ENCODE data around the gene MAST4.

DNA sequence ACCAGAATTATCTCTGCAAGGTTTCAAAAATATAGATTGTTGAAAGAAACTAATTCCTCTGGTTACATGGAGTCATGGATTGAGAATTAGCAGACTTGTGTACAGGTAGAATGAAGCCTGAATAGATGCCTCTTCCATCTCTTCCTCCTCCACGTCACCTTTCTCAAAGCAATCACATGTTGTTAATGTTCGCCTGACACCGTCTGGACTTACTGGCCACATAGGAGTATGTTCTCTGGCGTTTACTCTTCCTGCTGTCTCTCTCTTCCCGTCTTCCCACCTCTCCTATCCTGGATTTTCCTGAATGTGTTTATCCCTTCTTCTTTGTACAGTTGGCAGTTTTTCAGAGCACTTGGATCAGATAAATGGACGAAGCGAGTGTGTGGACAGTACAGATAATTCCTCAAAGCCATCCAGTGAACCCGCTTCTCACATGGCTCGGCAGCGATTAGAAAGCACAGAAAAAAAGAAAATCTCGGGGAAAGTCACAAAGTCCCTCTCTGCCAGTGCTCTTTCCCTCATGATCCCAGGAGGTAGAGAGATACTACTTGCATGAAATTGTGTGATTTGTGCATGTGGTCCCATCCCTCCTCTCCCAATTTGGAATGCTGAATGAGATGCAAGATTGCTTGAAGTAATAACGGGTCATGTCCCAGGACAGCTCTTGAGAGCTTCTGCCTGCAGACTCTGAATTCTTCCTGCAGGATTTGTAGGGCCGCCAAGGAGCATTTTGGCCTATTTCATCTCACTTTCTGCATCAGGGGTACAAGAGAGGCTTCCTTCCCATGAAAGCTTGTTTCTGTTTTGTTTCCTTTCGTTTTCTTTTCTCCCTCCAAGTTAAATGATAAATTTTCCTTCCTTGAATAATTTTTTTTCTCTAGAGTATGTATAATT lies 553.1 kb downstream of the MAST4 start:
- TF ChIP-seq, protein P1, sequence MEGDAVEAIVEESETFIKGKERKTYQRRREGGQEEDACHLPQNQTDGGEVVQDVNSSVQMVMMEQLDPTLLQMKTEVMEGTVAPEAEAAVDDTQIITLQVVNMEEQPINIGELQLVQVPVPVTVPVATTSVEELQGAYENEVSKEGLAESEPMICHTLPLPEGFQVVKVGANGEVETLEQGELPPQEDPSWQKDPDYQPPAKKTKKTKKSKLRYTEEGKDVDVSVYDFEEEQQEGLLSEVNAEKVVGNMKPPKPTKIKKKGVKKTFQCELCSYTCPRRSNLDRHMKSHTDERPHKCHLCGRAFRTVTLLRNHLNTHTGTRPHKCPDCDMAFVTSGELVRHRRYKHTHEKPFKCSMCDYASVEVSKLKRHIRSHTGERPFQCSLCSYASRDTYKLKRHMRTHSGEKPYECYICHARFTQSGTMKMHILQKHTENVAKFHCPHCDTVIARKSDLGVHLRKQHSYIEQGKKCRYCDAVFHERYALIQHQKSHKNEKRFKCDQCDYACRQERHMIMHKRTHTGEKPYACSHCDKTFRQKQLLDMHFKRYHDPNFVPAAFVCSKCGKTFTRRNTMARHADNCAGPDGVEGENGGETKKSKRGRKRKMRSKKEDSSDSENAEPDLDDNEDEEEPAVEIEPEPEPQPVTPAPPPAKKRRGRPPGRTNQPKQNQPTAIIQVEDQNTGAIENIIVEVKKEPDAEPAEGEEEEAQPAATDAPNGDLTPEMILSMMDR (IDR thresholded peaks at IDR 0.05; ENCODE audit: insufficient read depth, low read length), result no peak
- TF ChIP-seq, protein P2, sequence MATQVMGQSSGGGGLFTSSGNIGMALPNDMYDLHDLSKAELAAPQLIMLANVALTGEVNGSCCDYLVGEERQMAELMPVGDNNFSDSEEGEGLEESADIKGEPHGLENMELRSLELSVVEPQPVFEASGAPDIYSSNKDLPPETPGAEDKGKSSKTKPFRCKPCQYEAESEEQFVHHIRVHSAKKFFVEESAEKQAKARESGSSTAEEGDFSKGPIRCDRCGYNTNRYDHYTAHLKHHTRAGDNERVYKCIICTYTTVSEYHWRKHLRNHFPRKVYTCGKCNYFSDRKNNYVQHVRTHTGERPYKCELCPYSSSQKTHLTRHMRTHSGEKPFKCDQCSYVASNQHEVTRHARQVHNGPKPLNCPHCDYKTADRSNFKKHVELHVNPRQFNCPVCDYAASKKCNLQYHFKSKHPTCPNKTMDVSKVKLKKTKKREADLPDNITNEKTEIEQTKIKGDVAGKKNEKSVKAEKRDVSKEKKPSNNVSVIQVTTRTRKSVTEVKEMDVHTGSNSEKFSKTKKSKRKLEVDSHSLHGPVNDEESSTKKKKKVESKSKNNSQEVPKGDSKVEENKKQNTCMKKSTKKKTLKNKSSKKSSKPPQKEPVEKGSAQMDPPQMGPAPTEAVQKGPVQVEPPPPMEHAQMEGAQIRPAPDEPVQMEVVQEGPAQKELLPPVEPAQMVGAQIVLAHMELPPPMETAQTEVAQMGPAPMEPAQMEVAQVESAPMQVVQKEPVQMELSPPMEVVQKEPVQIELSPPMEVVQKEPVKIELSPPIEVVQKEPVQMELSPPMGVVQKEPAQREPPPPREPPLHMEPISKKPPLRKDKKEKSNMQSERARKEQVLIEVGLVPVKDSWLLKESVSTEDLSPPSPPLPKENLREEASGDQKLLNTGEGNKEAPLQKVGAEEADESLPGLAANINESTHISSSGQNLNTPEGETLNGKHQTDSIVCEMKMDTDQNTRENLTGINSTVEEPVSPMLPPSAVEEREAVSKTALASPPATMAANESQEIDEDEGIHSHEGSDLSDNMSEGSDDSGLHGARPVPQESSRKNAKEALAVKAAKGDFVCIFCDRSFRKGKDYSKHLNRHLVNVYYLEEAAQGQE (IDR thresholded peaks at IDR 0.05; ENCODE audit: insufficient replicate concordance, low read depth), result no peak
- TF ChIP-seq POLR2AphosphoS5 (IDR thresholded peaks at IDR 0.05; ENCODE audit: low read depth) (no peak), GABPA (IDR thresholded peaks at IDR 0.05; ENCODE audit: low read depth) (no peak)
